Activated CD4-positive, alpha-beta memory T cell treated with anti-CD3 and anti-CD28 coated beads, Interleukin-2, amount 10 ng/mL, durations not matched to agents 7 days and 5 days (primary cell): ENCODE results near the gene FRS3. TPM values are rescaled to one million over a fixed set of nuclear protein-coding genes. Genes with fewer than 3 reads are reported as not detected.
"Not testable (repeated sequence)": the region's sequence is repeated elsewhere in the genome, so short reads cannot be mapped to it uniquely, and the experiment has no call there.

Experiments
- CTCF ChIA-PET: fragments of 350-600 bp; sonication (Branson Sonifier 250); formaldehyde crosslinking; loops from one replicate; lab custom pipeline; 2021; ENCODE audit warnings: antibody characterized with exemption, inconsistent platforms; lab: Charles Lee
- POLR2A ChIA-PET: fragments of 350-600 bp; sonication (Branson Sonifier 250); formaldehyde crosslinking; loops from one replicate; lab custom pipeline; 2021; ENCODE audit warnings: antibody characterized with exemption; lab: Charles Lee
- DNase-seq: peaks from one replicate; pipeline ENCODE4 v3.0.0-alpha.2; 2020
- H3K27ac Mint-ChIP-seq: one replicate; pipeline ENCODE4 v1.8.0; 2021; ENCODE audit warnings: mild to moderate bottlenecking, mixed read lengths
- H3K27me3 Mint-ChIP-seq: one replicate; pipeline ENCODE4 v1.8.0; 2021; ENCODE audit warnings: mixed read lengths
- H3K36me3 Mint-ChIP-seq: one replicate; pipeline ENCODE4 v1.8.0; 2021; ENCODE audit warnings: low read depth, mixed read lengths
- H3K4me1 Mint-ChIP-seq: one replicate; pipeline ENCODE4 v1.8.0; 2021; ENCODE audit warnings: mixed read lengths
- H3K4me3 Mint-ChIP-seq: one replicate; pipeline ENCODE4 v1.8.0; 2021; ENCODE audit warnings: mild to moderate bottlenecking, mixed read lengths
- H3K9me3 Mint-ChIP-seq: one replicate; pipeline ENCODE4 v1.8.0; 2021; ENCODE audit warnings: mixed read lengths
- total RNA-seq, 2 experiments: library from RNA; stranded (reverse); gene quantifications; one replicate each; pipeline ENCODE4 v1.2.3, GENCODE V29; 2021

FRS3 gene
- total RNA-seq, 2 experiments from 2014 or later = 4.0 to 4.2 TPM

- H3K4me3 Mint-ChIP-seq, H3K9me3 Mint-ChIP-seq, CTCF ChIA-PET, H3K4me1 Mint-ChIP-seq, H3K36me3 Mint-ChIP-seq, H3K27me3 Mint-ChIP-seq, POLR2A ChIA-PET, H3K27ac Mint-ChIP-seq, DNase-seq: not testable (repeated sequence)
Observed at GRCh38 chr6:41811946-41812345, 32.2 kb upstream of the FRS3 start.

- POLR2A ChIA-PET = no interaction called here
- Mint-ChIP-seq H3K4me1 (no peaks in the 10 kb centered on the region), H3K4me3 (no peak overlapping the region), H3K27me3 (no peaks in the 10 kb centered on the region), H3K9me3 (no peaks in the 10 kb centered on the region), H3K36me3 (no peaks in the 10 kb centered on the region), H3K27ac (no peak overlapping the region)
- DNase-seq = no peak
- CTCF ChIA-PET = no interaction called here
Observed at GRCh38 chr6:41811095-41811494, 31.4 kb upstream of the FRS3 start.

GRCh38 chr6:41805830-41806774, 26.4 kb upstream of the FRS3 start:
- no peaks in the 10 kb centered on the region for H3K36me3 Mint-ChIP-seq

GRCh38 chr6:41801380-41801779, 21.7 kb upstream of the FRS3 start:
- ChIA-PET CTCF (interaction anchor here (0.6 to 1.9 kb wide), 8 partner anchors 15 to 302 kb away, joined by 3 to 22 read pairs (median 4); partner anchors contain the start of genes TAF8 and TOMM6), POLR2A (interaction anchor here (1.4 kb wide), 1 partner anchor 247 kb away, joined by 5 read pairs; no protein-coding TSS in a partner anchor)
- H3K4me1 Mint-ChIP-seq = peaks cover 6% of the 10 kb centered on the region
- DNase-seq = no peak
- H3K9me3 Mint-ChIP-seq = no peaks in the 10 kb centered on the region
- no peak overlapping the region for H3K4me3 Mint-ChIP-seq
- no peak overlapping the region for H3K27ac Mint-ChIP-seq
- no peaks in the 10 kb centered on the region for H3K36me3 Mint-ChIP-seq
- H3K27me3 Mint-ChIP-seq = no peaks in the 10 kb centered on the region

More at GRCh38 chr6:41805830-41806774, 26.4 kb upstream of the FRS3 start:
- Mint-ChIP-seq H3K4me3 (no peak overlapping the region), H3K4me1 (no peaks in the 10 kb centered on the region), H3K9me3 (no peaks in the 10 kb centered on the region), H3K27ac (no peak overlapping the region), H3K27me3 (no peaks in the 10 kb centered on the region)
- no peak for DNase-seq
- POLR2A ChIA-PET = no interaction called here
- CTCF ChIA-PET = interaction anchor here (1.3 kb wide), 1 partner anchor 18 kb away, joined by 3 read pairs; the partner anchor contains the start of gene TOMM6

GRCh38 chr6:41799559-41799911, 19.8 kb upstream of the FRS3 start:
- DNase-seq = no peak
- no peaks in the 10 kb centered on the region for H3K27me3 Mint-ChIP-seq
- POLR2A ChIA-PET = interaction anchor here (0.7 to 1.3 kb wide), 2 partner anchors 140 to 244 kb away, joined by 3 to 4 read pairs; no protein-coding TSS in a partner anchor

GRCh38 chr6:41798901-41799558, 19.3 kb upstream of the FRS3 start:
- peaks cover 9% of the 10 kb centered on the region for H3K4me1 Mint-ChIP-seq
- POLR2A ChIA-PET = interaction anchor here (1.3 kb wide), 1 partner anchor 244 kb away, joined by 4 read pairs; no protein-coding TSS in a partner anchor
- no peak overlapping the region for H3K27ac Mint-ChIP-seq
- DNase-seq = no peak
- CTCF ChIA-PET = interaction anchor here (0.9 to 1.1 kb wide), 3 partner anchors 9 to 246 kb away, joined by 3 to 4 read pairs (median 3); partner anchors contain the start of gene TOMM6
- H3K36me3 Mint-ChIP-seq = no peaks in the 10 kb centered on the region
- no peaks in the 10 kb centered on the region for H3K27me3 Mint-ChIP-seq
- H3K9me3 Mint-ChIP-seq = no peaks in the 10 kb centered on the region
- no peak overlapping the region for H3K4me3 Mint-ChIP-seq

More at GRCh38 chr6:41799559-41799911, 19.8 kb upstream of the FRS3 start:
- Mint-ChIP-seq H3K4me3 (no peak overlapping the region), H3K27ac (no peak overlapping the region), H3K4me1 (peaks cover 9% of the 10 kb centered on the region), H3K9me3 (no peaks in the 10 kb centered on the region), H3K36me3 (no peaks in the 10 kb centered on the region)
- CTCF ChIA-PET = interaction anchor here (1.1 kb wide), 2 partner anchors 9 to 245 kb away, joined by 3 to 4 read pairs; no protein-coding TSS in a partner anchor

GRCh38 chr6:41796474-41796873, 16.8 kb upstream of the FRS3 start:
- no peaks in the 10 kb centered on the region for H3K9me3 Mint-ChIP-seq

GRCh38 chr6:41791984-41792383, 12.3 kb upstream of the FRS3 start:
- Mint-ChIP-seq H3K36me3 (peaks cover 27% of the 10 kb centered on the region), H3K4me3 (no peak overlapping the region), H3K9me3 (no peaks in the 10 kb centered on the region), H3K4me1 (peaks cover 20% of the 10 kb centered on the region), H3K27ac (no peak overlapping the region), H3K27me3 (no peaks in the 10 kb centered on the region)
- no peak for DNase-seq
- POLR2A ChIA-PET = interaction anchor here (0.8 to 1.4 kb wide), 3 partner anchors 9 to 259 kb away, joined by 3 to 7 read pairs (median 5); partner anchors contain the start of gene TAF8
- CTCF ChIA-PET = interaction anchor here (0.7 to 13.2 kb wide), 2 partner anchors 16 to 254 kb away, joined by 3 to 266 read pairs; partner anchors contain the start of gene TAF8

More at GRCh38 chr6:41796474-41796873, 16.8 kb upstream of the FRS3 start:
- Mint-ChIP-seq H3K4me3 (no peak overlapping the region), H3K27me3 (no peaks in the 10 kb centered on the region), H3K27ac (no peak overlapping the region), H3K36me3 (peaks cover 7% of the 10 kb centered on the region), H3K4me1 (peaks cover 9% of the 10 kb centered on the region)
- no peak for DNase-seq
- ChIA-PET CTCF (interaction anchor here (1.2 to 2.2 kb wide), 3 partner anchors 9 to 17 kb away, joined by 3 to 10 read pairs (median 3); partner anchors contain the start of genes FRS3 and TOMM6), POLR2A (no interaction called here)

GRCh38 chr6:41791305-41791704, 11.6 kb upstream of the FRS3 start:
- DNase-seq = no peak
- H3K36me3 Mint-ChIP-seq = peaks cover 27% of the 10 kb centered on the region
- H3K27ac Mint-ChIP-seq = no peak overlapping the region
- no peaks in the 10 kb centered on the region for H3K27me3 Mint-ChIP-seq
- H3K9me3 Mint-ChIP-seq = no peaks in the 10 kb centered on the region
- POLR2A ChIA-PET = interaction anchor here (0.8 to 1.4 kb wide), 4 partner anchors 8 to 259 kb away, joined by 3 to 7 read pairs (median 4); partner anchors contain the start of genes BYSL, MED20 and TAF8
- CTCF ChIA-PET = interaction anchor here (0.7 to 13.2 kb wide), 2 partner anchors 15 to 255 kb away, joined by 3 to 266 read pairs; partner anchors contain the start of gene TAF8
- peaks cover 16% of the 10 kb centered on the region for H3K4me1 Mint-ChIP-seq
- H3K4me3 Mint-ChIP-seq = no peak overlapping the region

GRCh38 chr6:41790045-41790444, 10.3 kb upstream of the FRS3 start:
- DNase-seq = no peak
- Mint-ChIP-seq H3K9me3 (no peaks in the 10 kb centered on the region), H3K36me3 (peaks cover 27% of the 10 kb centered on the region), H3K4me1 (peaks cover 18% of the 10 kb centered on the region), H3K4me3 (no peak overlapping the region), H3K27ac (no peak overlapping the region), H3K27me3 (no peaks in the 10 kb centered on the region)
- POLR2A ChIA-PET = no interaction called here
- CTCF ChIA-PET = interaction anchor here (13.2 kb wide), 1 partner anchor 256 kb away, joined by 266 read pairs; the partner anchor contains the start of gene TAF8

GRCh38 chr6:41789390-41789724, 9.7 kb upstream of the FRS3 start:
- DNase-seq = no peak
- Mint-ChIP-seq H3K27me3 (no peaks in the 10 kb centered on the region), H3K4me1 (peaks cover 20% of the 10 kb centered on the region), H3K4me3 (peak overlapping the region; percentile 82), H3K36me3 (peaks cover 27% of the 10 kb centered on the region), H3K9me3 (no peaks in the 10 kb centered on the region), H3K27ac (peak overlapping the region; percentile 56)
- CTCF ChIA-PET = interaction anchor here (1.3 to 13.2 kb wide), 2 partner anchors 146 to 257 kb away, joined by 3 to 266 read pairs; partner anchors contain the start of gene TAF8
- POLR2A ChIA-PET = no interaction called here
